ENCODE measurements around the gene SMARCAL1. TPM values are rescaled to one million over a fixed set of nuclear protein-coding genes. Genes with fewer than 3 reads are reported as not detected.
A peak's percentile ranks its signal among the peaks of the same experiment; 100 is the strongest.
"Not testable (repeated sequence)": the region's sequence is repeated elsewhere in the genome, so short reads cannot be mapped to it uniquely, and the experiment has no call there.

SMARCAL1 gene
- total RNA-seq, 6 experiments from 2014 or later, result 6.1 to 11.0 (median 7.9) TPM

GRCh38 chr2:216516730-216517350 is 104.6 kb downstream of the SMARCAL1 start:
- Histone ChIP-seq H3K27me3 (no peaks in the 10 kb centered on the region), H3K4me3 (no peak overlapping the region), H3K4me1 (peaks cover 0 to 13% (median 5%) of the 10 kb centered on the region in 4 donors), H3K36me3 (no peaks in the 10 kb centered on the region), H3K27ac (no peak overlapping the region), H3K9me3 (no peaks in the 10 kb centered on the region)
- peak; percentile 66 to 70 (median 68) for ATAC-seq
- intact Hi-C loops (cut with DNase I), result loop anchor here in 1 of 2 donors (5.0 kb wide), 1 partner anchor 150 kb away; no protein-coding TSS in a partner anchor
- no peak for DNase-seq
- WGBS (ENCODE audit: insufficient coverage, low coverage, low lambda C conversion rate, missing lambda C conversion rate), result 41% methylated on average over 2 of the region's 2 CpGs
- TF ChIP-seq POLR2A (IDR thresholded peaks at IDR 0.05) (no peak), CTCF (IDR thresholded peaks at IDR 0.05) (peak; percentile 74 to 81 (median 76))

GRCh38 chr2:216517447-216518225 is 105.4 kb downstream of the SMARCAL1 start:
- ATAC-seq (no peak), DNase-seq (no peak)
- Histone ChIP-seq H3K9me3 (no peaks in the 10 kb centered on the region), H3K27me3 (no peaks in the 10 kb centered on the region), H3K36me3 (no peaks in the 10 kb centered on the region), H3K27ac (no peak overlapping the region), H3K4me3 (no peak overlapping the region), H3K4me1 (peaks cover 0 to 17% (median 7%) of the 10 kb centered on the region in 4 donors)
- intact Hi-C loops (cut with DNase I), result loop anchor here (2.0 to 5.0 kb wide), 2 partner anchors 147 to 150 kb away; no protein-coding TSS in a partner anchor
- WGBS (ENCODE audit: insufficient coverage, low coverage, low lambda C conversion rate, missing lambda C conversion rate), result 76% methylated on average over 3 of the region's 4 CpGs
- TF ChIP-seq POLR2A (IDR thresholded peaks at IDR 0.05), result no peak
- TF ChIP-seq CTCF (IDR thresholded peaks at IDR 0.05), result no peak

- not testable (repeated sequence) for ATAC-seq, H3K36me3 ChIP-seq, H3K27me3 ChIP-seq, H3K4me3 ChIP-seq, H3K9me3 ChIP-seq, DNase-seq
- 69% methylated on average over 6 of the region's 9 CpGs for WGBS (ENCODE audit: insufficient coverage, low coverage, low lambda C conversion rate, missing lambda C conversion rate)
- intact Hi-C loops (cut with DNase I), result loop anchor here (2.0 to 5.0 kb wide), 2 partner anchors 146 to 149 kb away; no protein-coding TSS in a partner anchor
- Histone ChIP-seq H3K27ac (peak overlapping the region in 1 of 3 donors; percentile 14), H3K4me1 (peaks cover 0 to 25% (median 11%) of the 10 kb centered on the region in 4 donors)
Observed at GRCh38 chr2:216518566-216519119, 106.4 kb downstream of the SMARCAL1 start.

GRCh38 chr2:216519154-216519762 is 107.0 kb downstream of the SMARCAL1 start:
- TF ChIP-seq POLR2A (IDR thresholded peaks at IDR 0.05), result no peak
- peak; percentile 78 to 86 (median 80) for TF ChIP-seq CTCF (IDR thresholded peaks at IDR 0.05)

More at GRCh38 chr2:216519154-216519762, 107.0 kb downstream of the SMARCAL1 start:
- WGBS (ENCODE audit: insufficient coverage, low coverage, low lambda C conversion rate, missing lambda C conversion rate), result 43% methylated on average over 2 of the region's 3 CpGs
- Histone ChIP-seq H3K27ac (peak overlapping the region in 1 of 3 donors; percentile 14), H3K36me3 (no peaks in the 10 kb centered on the region), H3K4me1 (peaks cover 0 to 30% (median 14%) of the 10 kb centered on the region in 4 donors), H3K4me3 (no peak overlapping the region), H3K27me3 (no peaks in the 10 kb centered on the region), H3K9me3 (no peaks in the 10 kb centered on the region)
- intact Hi-C loops (cut with DNase I), result loop anchor here (2.0 to 5.0 kb wide), 2 partner anchors 146 to 148 kb away; no protein-coding TSS in a partner anchor
- ATAC-seq (peak; percentile 83 to 89 (median 86)), DNase-seq (peak in 1 of 3 donors; percentile 74)

Data from right lobe of liver (tissue), 6 donors.